ENCODE data around the gene PIF1. TPM values are rescaled to one million over a fixed set of nuclear protein-coding genes. Genes with fewer than 3 reads are reported as not detected.

The PIF1 gene
- total RNA-seq, 4 donors from 2014 or later = 0.42 to 5.9 (median 1.5) TPM

- 95% methylated on average over 6 of the region's 6 CpGs for WGBS
- Histone ChIP-seq H3K27ac (no peak overlapping the region), H3K4me3 (no peak overlapping the region), H3K27me3 (peaks cover 17% of the 10 kb centered on the region), H3K4me1 (peaks cover 11% of the 10 kb centered on the region), H3K36me3 (no peaks in the 10 kb centered on the region), H3K9me3 (no peaks in the 10 kb centered on the region)
- TF ChIP-seq EP300 (IDR thresholded peaks at IDR 0.05) (no peak), POLR2A (IDR thresholded peaks at IDR 0.05) (no peak), POLR2AphosphoS5 (IDR thresholded peaks at IDR 0.05) (no peak), CTCF (IDR thresholded peaks at IDR 0.05) (no peak)
- no peak for DNase-seq (ENCODE audit: low spot score in 2 of 2)
These were observed 52.5 kb downstream of the PIF1 start for GRCh38 chr15:64772964-64773363.

DNA sequence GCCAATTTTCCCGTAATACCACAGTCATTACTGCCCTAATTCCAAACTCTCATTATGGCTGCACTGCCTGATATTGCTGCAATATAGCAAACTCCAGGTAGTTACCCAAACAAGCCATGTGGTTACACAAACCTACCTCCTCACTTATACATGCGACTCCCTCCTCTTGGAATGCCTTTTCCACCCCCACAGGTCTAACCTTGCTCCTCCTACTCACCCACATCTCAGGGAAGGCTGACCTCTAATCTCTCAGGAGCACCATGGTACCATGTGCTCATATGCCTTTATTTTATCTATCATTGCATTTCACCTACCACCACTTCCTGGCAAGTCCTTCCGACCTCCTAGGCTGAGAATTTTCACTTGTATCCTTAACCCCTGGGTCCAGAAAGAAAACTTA lies 53.0 kb downstream of the PIF1 start:
- no peak overlapping the region for H3K4me3 ChIP-seq
- no peak for DNase-seq (ENCODE audit: low spot score in 2 of 2)
- peaks cover 17% of the 10 kb centered on the region for H3K27me3 ChIP-seq
- H3K9me3 ChIP-seq = no peaks in the 10 kb centered on the region
- 67% methylated on average over 3 of the region's 3 CpGs for WGBS
- H3K4me1 ChIP-seq = peaks cover 11% of the 10 kb centered on the region
- TF ChIP-seq POLR2A (IDR thresholded peaks at IDR 0.05) (no peak), POLR2AphosphoS5 (IDR thresholded peaks at IDR 0.05) (no peak), CTCF (IDR thresholded peaks at IDR 0.05) (no peak), EP300 (IDR thresholded peaks at IDR 0.05) (no peak)
- H3K27ac ChIP-seq = no peak overlapping the region
- H3K36me3 ChIP-seq = no peaks in the 10 kb centered on the region

GRCh38 chr15:64770626-64771025 lies 54.8 kb downstream of the PIF1 start:
- H3K4me1 ChIP-seq = peaks cover 6% of the 10 kb centered on the region
- no peak for TF ChIP-seq CTCF (IDR thresholded peaks at IDR 0.05)
- TF ChIP-seq POLR2A (IDR thresholded peaks at IDR 0.05) = no peak
- no peak for TF ChIP-seq POLR2AphosphoS5 (IDR thresholded peaks at IDR 0.05)
- TF ChIP-seq EP300 (IDR thresholded peaks at IDR 0.05) = no peak
- no peak for DNase-seq (ENCODE audit: low spot score in 2 of 2)
- peaks cover 14% of the 10 kb centered on the region for H3K27me3 ChIP-seq
- H3K36me3 ChIP-seq = no peaks in the 10 kb centered on the region
- whole genome bisulfite sequencing = 60% methylated on average over 2 of the region's 2 CpGs
- no peaks in the 10 kb centered on the region for H3K9me3 ChIP-seq
- H3K4me3 ChIP-seq = no peak overlapping the region
- no peak overlapping the region for H3K27ac ChIP-seq

GRCh38 chr15:64767203-64767602 lies 58.2 kb downstream of the PIF1 start:
- WGBS = 93% methylated on average over 7 of the region's 7 CpGs
- no peaks in the 10 kb centered on the region for H3K9me3 ChIP-seq
- no peak overlapping the region for H3K27ac ChIP-seq
- H3K4me3 ChIP-seq = no peak overlapping the region
- no peak for DNase-seq (ENCODE audit: low spot score in 2 of 2)
- TF ChIP-seq POLR2A (IDR thresholded peaks at IDR 0.05) = no peak
- no peak for TF ChIP-seq CTCF (IDR thresholded peaks at IDR 0.05)
- TF ChIP-seq EP300 (IDR thresholded peaks at IDR 0.05) = no peak
- TF ChIP-seq POLR2AphosphoS5 (IDR thresholded peaks at IDR 0.05) = no peak
- no peaks in the 10 kb centered on the region for H3K36me3 ChIP-seq
- no peaks in the 10 kb centered on the region for H3K27me3 ChIP-seq
- H3K4me1 ChIP-seq = no peaks in the 10 kb centered on the region

DNA sequence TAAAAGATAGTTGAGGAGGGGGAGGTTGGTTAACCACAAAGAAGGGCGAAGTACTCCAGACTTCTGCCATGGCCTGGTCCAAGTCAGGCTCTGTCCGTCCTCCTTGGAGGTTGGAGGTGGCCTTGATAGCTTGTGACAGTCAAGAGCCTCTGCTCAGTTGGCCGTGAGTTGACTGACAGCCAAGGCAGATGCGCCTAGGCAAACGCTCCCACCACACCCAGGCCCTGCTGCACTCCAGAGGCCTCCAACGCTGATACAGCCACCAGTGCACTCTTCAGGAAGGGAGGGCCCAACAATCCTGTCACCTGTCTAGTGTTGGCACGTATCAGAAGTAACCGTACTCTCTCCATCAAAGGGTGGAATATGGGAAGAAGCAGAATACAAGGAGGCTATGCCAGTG lies 59.4 kb downstream of the PIF1 start:
- 60% methylated on average over 7 of the region's 8 CpGs for WGBS
- no peak for DNase-seq (ENCODE audit: low spot score in 2 of 2)
- H3K27me3 ChIP-seq = no peaks in the 10 kb centered on the region
- no peaks in the 10 kb centered on the region for H3K9me3 ChIP-seq
- no peak overlapping the region for H3K27ac ChIP-seq
- H3K4me3 ChIP-seq = no peak overlapping the region
- no peaks in the 10 kb centered on the region for H3K36me3 ChIP-seq
- TF ChIP-seq EP300 (IDR thresholded peaks at IDR 0.05) = no peak
- TF ChIP-seq POLR2A (IDR thresholded peaks at IDR 0.05) = no peak
- TF ChIP-seq CTCF (IDR thresholded peaks at IDR 0.05) = no peak
- TF ChIP-seq POLR2AphosphoS5 (IDR thresholded peaks at IDR 0.05) = no peak
- no peaks in the 10 kb centered on the region for H3K4me1 ChIP-seq

Other genes with a start within 250 kb of the PIF1 start
- gene RBPMS2, start 50.1 kb downstream of the PIF1 start, total RNA-seq = 1 to 10 TPM in 1 of 4 donors, under 1 TPM in 3; 0.68 to 1.1 (median 0.79) TPM
- gene PLEKHO2, start 16.3 kb upstream of the PIF1 start, total RNA-seq = 10 to 100 TPM in 1 of 4 donors, 1 to 10 TPM in 3; 6.7 to 13.8 (median 8.0) TPM
- 1 to 10 TPM; 2.1 to 3.6 (median 2.8) TPM for gene ANKDD1A, start 86.3 kb upstream of the PIF1 start, total RNA-seq
- gene SPG21, start 164.3 kb upstream of the PIF1 start, total RNA-seq = 10 to 100 TPM; 57.0 to 84.3 (median 73.5) TPM
- 100 to 1,000 TPM in 1 of 4 donors, 10 to 100 TPM in 3; 11.7 to 159 (median 18.1) TPM for gene MTFMT, start 204.0 kb upstream of the PIF1 start, total RNA-seq
- gene SLC51B, start 219.7 kb upstream of the PIF1 start, total RNA-seq = under 1 TPM in 1 of 4 donors, not detected in 3; 0.60 TPM
- gene RASL12, start 242.3 kb upstream of the PIF1 start, total RNA-seq = 1 to 10 TPM; 4.8 to 9.7 (median 6.7) TPM